Esophagus mucosa (tissue), 1 donor: Measurements from ENCODE around the gene TEX35. TPM values are rescaled to one million over a fixed set of nuclear protein-coding genes. Genes with fewer than 3 reads are reported as not detected.

Experiments used
- ATAC-seq: fragments of 200-7000 bp; cut with Tn5 transposase; one replicate; pipeline ENCODE4 v1.9.1; 2020
- total RNA-seq: library from RNA; stranded (reverse); gene quantifications from one replicate; pipeline ENCODE4 v1.2.4, GENCODE V29; 2023
- donor health status: DM: yes; HTN: yes; CAD: no.

Gene TEX35
- total RNA-seq, 1 donor from 2014 or later = 0.12 TPM

GRCh38 chr1:178520803-178521202 is 7.9 kb downstream of the TEX35 start:
- no peak for ATAC-seq

- ATAC-seq = no peak
These were observed 8.3 kb downstream of the TEX35 start for GRCh38 chr1:178521241-178521640.

GRCh38 chr1:178527117-178527516 is 14.2 kb downstream of the TEX35 start:
- no peak for ATAC-seq

GRCh38 chr1:178528228-178528952 is 15.5 kb downstream of the TEX35 start:
- ATAC-seq = no peak

GRCh38 chr1:178528953-178529335 is 16.0 kb downstream of the TEX35 start:
- ATAC-seq = no peak

- ATAC-seq = peak; percentile 12
These were observed 16.6 kb downstream of the TEX35 start for GRCh38 chr1:178529364-178530036.

- peak; percentile 78 for ATAC-seq
These were observed 17.1 kb downstream of the TEX35 start for GRCh38 chr1:178530037-178530402.

GRCh38 chr1:178530502-178530901 is 17.6 kb downstream of the TEX35 start:
- no peak for ATAC-seq

GRCh38 chr1:178531887-178532286 is 19.0 kb downstream of the TEX35 start:
- peak; percentile 19 for ATAC-seq

GRCh38 chr1:178532392-178532791 is 19.5 kb downstream of the TEX35 start:
- ATAC-seq = peak; percentile 71

- ATAC-seq = no peak
These were observed 20.4 kb downstream of the TEX35 start for GRCh38 chr1:178533121-178533946.

GRCh38 chr1:178534137-178534868 is 21.4 kb downstream of the TEX35 start:
- no peak for ATAC-seq

- ATAC-seq = no peak
These were observed 23.4 kb downstream of the TEX35 start for GRCh38 chr1:178536329-178536728.

GRCh38 chr1:178536844-178537371 is 24.0 kb downstream of the TEX35 start:
- peak; percentile 88 for ATAC-seq

- peak; percentile 14 for ATAC-seq
These were observed 24.6 kb downstream of the TEX35 start for GRCh38 chr1:178537382-178538090.

GRCh38 chr1:178538192-178538916 is 25.4 kb downstream of the TEX35 start:
- peak; percentile 31 for ATAC-seq

GRCh38 chr1:178539291-178539690 is 26.4 kb downstream of the TEX35 start:
- no peak for ATAC-seq

GRCh38 chr1:178540204-178540603 is 27.3 kb downstream of the TEX35 start:
- ATAC-seq = no peak

GRCh38 chr1:178540646-178541045 is 27.7 kb downstream of the TEX35 start:
- ATAC-seq = no peak

GRCh38 chr1:178541379-178541778 is 28.5 kb downstream of the TEX35 start:
- no peak for ATAC-seq
